Hepatocyte (in vitro differentiated cells): Measurements from ENCODE around the gene CCR9. TPM values are rescaled to one million over a fixed set of nuclear protein-coding genes. Genes with fewer than 3 reads are reported as not detected.

Experiments used
- DNase-seq: peaks from one replicate; pipeline ENCODE4 v3.0.0-alpha.2; 2016; ENCODE audit warnings: low spot score
- H2AFZ ChIP-seq: fragments of 200-600 bp; sonication (generic); 2 replicates; pipeline ENCODE4 v1.6.0; 2016; ENCODE audit warnings: antibody characterized with exemption, mild to moderate bottlenecking
- H3K27ac ChIP-seq: fragments of 200-600 bp; sonication (generic); 2 replicates; pipeline ENCODE4 v1.5.1; 2016; ENCODE audit warnings: mild to moderate bottlenecking
- H3K27me3 ChIP-seq: fragments of 200-600 bp; sonication (generic); 2 replicates; pipeline ENCODE4 v1.6.1; 2016
- H3K36me3 ChIP-seq: fragments of 200-600 bp; sonication (generic); replicated peaks from 2 replicates; pipeline ENCODE4 v1.5.1; 2016; ENCODE audit warnings: low read depth; ENCODE audit not compliant: insufficient read depth
- H3K4me1 ChIP-seq: fragments of 200-600 bp; sonication (generic); 2 replicates; pipeline ENCODE4 v1.5.1; 2016; ENCODE audit warnings: mild to moderate bottlenecking, moderate library complexity; ENCODE audit not compliant: insufficient read depth
- H3K4me2 ChIP-seq: fragments of 200-600 bp; sonication (generic); 2 replicates; pipeline ENCODE4 v1.6.0; 2016
- H3K4me3 ChIP-seq: fragments of 200-600 bp; sonication (generic); 2 replicates; pipeline ENCODE4 v1.5.1; 2016; ENCODE audit warnings: mild to moderate bottlenecking
- H3K79me2 ChIP-seq: fragments of 200-600 bp; sonication (generic); 2 replicates; pipeline ENCODE4 v1.6.0; 2017; ENCODE audit warnings: mild to moderate bottlenecking
- H3K9me2 ChIP-seq: fragments of 200-600 bp; sonication (generic); replicated peaks from 2 replicates; pipeline ENCODE4 v1.6.0; 2017; ENCODE audit warnings: mild to moderate bottlenecking; ENCODE audit not compliant: insufficient read depth
- H3K9me3 ChIP-seq: fragments of 200-600 bp; sonication (generic); 2 replicates; pipeline ENCODE4 v1.5.1; 2016; ENCODE audit warnings: low read depth, mild to moderate bottlenecking
- H4K20me1 ChIP-seq: fragments of 200-600 bp; sonication (generic); 2 replicates; pipeline ENCODE4 v1.6.0; 2016; ENCODE audit warnings: mild to moderate bottlenecking; ENCODE audit not compliant: insufficient read depth, poor library complexity, severe bottlenecking
- CTCF ChIP-seq: fragments of 200-600 bp; sonication (generic); IDR thresholded peaks from 2 replicates; pipeline ENCODE4 v1.5.1; 2016; ENCODE audit warnings: antibody characterized with exemption, mild to moderate bottlenecking; ENCODE audit not compliant: poor library complexity
- EZH2 ChIP-seq: fragments of 200-600 bp; sonication (generic); IDR thresholded peaks from 2 replicates; pipeline ENCODE4 v1.6.1; 2016; ENCODE audit warnings: antibody characterized with exemption, mild to moderate bottlenecking, borderline replicate concordance
- EZH2phosphoT487 ChIP-seq: fragments of 200-600 bp; sonication (generic); IDR thresholded peaks from one replicate; pipeline ENCODE4 v1.6.1; 2018; ENCODE audit warnings: antibody characterized with exemption, mild to moderate bottlenecking, low read depth, moderate library complexity; ENCODE audit not compliant: unreplicated experiment, severe bottlenecking
- WGBS: methylation state at CpG from one replicate; pipeline ENCODE4 v1.1.6; 2016; ENCODE audit warnings: low lambda C conversion rate; ENCODE audit errors: missing lambda C conversion rate; 5-methylcytosine and 5-hydroxymethylcytosine counted together
- polyA plus RNA-seq: library from polyadenylated mRNA; unstranded; fragments of >200 nt; fragmentation: Nextera tagmentation; extraction: Ambion mirVana; gene quantifications from 2 replicates; pipeline ENCODE4 v1.2.1, GENCODE V29; 2016
- total RNA-seq: library from RNA; depleted of rRNA; stranded (reverse); fragments of >200 nt; gene quantifications from 2 replicates; pipeline ENCODE4 v1.2.3, GENCODE V29; 2014

CCR9 gene
- total and polyA plus RNA-seq, 2 experiments from 2014 or later = 0.20 TPM; not detected in 1

GRCh38 chr3:45864760-45865519, 21.4 kb upstream of the CCR9 start:
- Histone ChIP-seq H3K9me2 (no peaks in the 10 kb centered on the region), H3K4me1 (peaks cover 6% of the 10 kb centered on the region), H3K79me2 (no peaks in the 10 kb centered on the region), H3K27me3 (no peaks in the 10 kb centered on the region), H3K27ac (no peak overlapping the region), H2AFZ (no peak overlapping the region), H3K9me3 (no peaks in the 10 kb centered on the region), H4K20me1 (no peaks in the 10 kb centered on the region), H3K4me3 (no peak overlapping the region), H3K4me2 (no peak overlapping the region), H3K36me3 (no peaks in the 10 kb centered on the region)
- no peak for TF ChIP-seq EZH2phosphoT487
- TF ChIP-seq CTCF = no peak
- no peak for TF ChIP-seq EZH2
- WGBS = 68% methylated on average over 8 of the region's 8 CpGs
- DNase-seq = no peak

- TF ChIP-seq CTCF (no peak), EZH2phosphoT487 (no peak)
- no peak overlapping the region for H2AFZ ChIP-seq
- DNase-seq = no peak
- no peak overlapping the region for H3K27ac ChIP-seq
- no peaks in the 10 kb centered on the region for H3K9me3 ChIP-seq
- no peaks in the 10 kb centered on the region for H3K79me2 ChIP-seq
- peaks cover 3% of the 10 kb centered on the region for H3K4me1 ChIP-seq
- H3K36me3 ChIP-seq = no peaks in the 10 kb centered on the region
- H3K9me2 ChIP-seq = no peaks in the 10 kb centered on the region
- H3K4me2 ChIP-seq = no peak overlapping the region
- 84% methylated on average over 6 of the region's 6 CpGs for WGBS
- H4K20me1 ChIP-seq = no peaks in the 10 kb centered on the region
- H3K27me3 ChIP-seq = no peaks in the 10 kb centered on the region
- no peak overlapping the region for H3K4me3 ChIP-seq
Observed at GRCh38 chr3:45865563-45865962, 20.8 kb upstream of the CCR9 start.

GRCh38 chr3:45868213-45868612, 18.1 kb upstream of the CCR9 start:
- TF ChIP-seq EZH2 = no peak
- no peak for TF ChIP-seq EZH2phosphoT487
- TF ChIP-seq CTCF = no peak
- Histone ChIP-seq H3K36me3 (no peaks in the 10 kb centered on the region), H3K4me1 (no peaks in the 10 kb centered on the region), H3K27ac (no peak overlapping the region), H3K9me3 (no peaks in the 10 kb centered on the region), H3K79me2 (no peaks in the 10 kb centered on the region), H3K4me2 (no peak overlapping the region), H4K20me1 (no peaks in the 10 kb centered on the region), H3K27me3 (no peaks in the 10 kb centered on the region), H3K4me3 (no peak overlapping the region), H2AFZ (no peak overlapping the region), H3K9me2 (no peaks in the 10 kb centered on the region)
- WGBS = 60% methylated on average over 2 of the region's 2 CpGs
- DNase-seq = no peak

GRCh38 chr3:45868650-45869049, 17.7 kb upstream of the CCR9 start:
- H3K27ac ChIP-seq = no peak overlapping the region
- 77% methylated on average over 2 of the region's 2 CpGs for WGBS

More at GRCh38 chr3:45868650-45869049, 17.7 kb upstream of the CCR9 start:
- Histone ChIP-seq H3K27me3 (no peaks in the 10 kb centered on the region), H3K4me2 (no peak overlapping the region), H3K36me3 (no peaks in the 10 kb centered on the region), H3K4me1 (no peaks in the 10 kb centered on the region), H3K79me2 (no peaks in the 10 kb centered on the region), H2AFZ (no peak overlapping the region), H3K9me2 (no peaks in the 10 kb centered on the region), H4K20me1 (no peaks in the 10 kb centered on the region), H3K4me3 (no peak overlapping the region), H3K9me3 (no peaks in the 10 kb centered on the region)
- no peak for DNase-seq
- TF ChIP-seq EZH2phosphoT487 (no peak), EZH2 (no peak), CTCF (no peak)
